ENCODE results near the gene HMCN2.
"Not testable (repeated sequence)": the region's sequence is repeated elsewhere in the genome, so short reads cannot be mapped to it uniquely, and the experiment has no call there.

The HMCN2 gene

GRCh38 chr9:130421154-130421801 lies 155.7 kb downstream of the HMCN2 start:
- DNase-seq = no peak

- no peak for DNase-seq
Observed at GRCh38 chr9:130421802-130422276, 156.3 kb downstream of the HMCN2 start.

- no peak for DNase-seq
Observed at GRCh38 chr9:130422546-130422945, 157.0 kb downstream of the HMCN2 start.

DNA sequence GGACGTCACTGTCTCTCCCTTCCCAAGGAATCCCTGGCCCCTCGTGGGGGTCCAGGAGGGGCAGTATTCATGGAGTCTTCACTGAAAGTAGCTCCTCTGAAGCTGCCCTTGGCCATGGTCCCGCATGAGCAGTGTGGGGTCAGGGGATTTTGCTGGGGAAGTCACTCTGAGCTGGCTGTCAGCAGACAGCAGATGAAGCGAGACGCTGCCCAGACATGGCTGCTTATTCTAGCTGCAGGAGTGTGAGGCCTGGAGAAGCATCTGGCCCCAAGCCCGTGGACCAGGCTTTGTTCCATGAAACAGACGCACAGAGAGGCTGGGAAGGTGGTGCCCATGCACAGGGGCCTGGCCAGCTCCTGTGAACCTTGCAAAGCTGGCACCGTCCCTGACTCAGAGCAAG lies 157.7 kb downstream of the HMCN2 start:
- no peak for DNase-seq

DNA sequence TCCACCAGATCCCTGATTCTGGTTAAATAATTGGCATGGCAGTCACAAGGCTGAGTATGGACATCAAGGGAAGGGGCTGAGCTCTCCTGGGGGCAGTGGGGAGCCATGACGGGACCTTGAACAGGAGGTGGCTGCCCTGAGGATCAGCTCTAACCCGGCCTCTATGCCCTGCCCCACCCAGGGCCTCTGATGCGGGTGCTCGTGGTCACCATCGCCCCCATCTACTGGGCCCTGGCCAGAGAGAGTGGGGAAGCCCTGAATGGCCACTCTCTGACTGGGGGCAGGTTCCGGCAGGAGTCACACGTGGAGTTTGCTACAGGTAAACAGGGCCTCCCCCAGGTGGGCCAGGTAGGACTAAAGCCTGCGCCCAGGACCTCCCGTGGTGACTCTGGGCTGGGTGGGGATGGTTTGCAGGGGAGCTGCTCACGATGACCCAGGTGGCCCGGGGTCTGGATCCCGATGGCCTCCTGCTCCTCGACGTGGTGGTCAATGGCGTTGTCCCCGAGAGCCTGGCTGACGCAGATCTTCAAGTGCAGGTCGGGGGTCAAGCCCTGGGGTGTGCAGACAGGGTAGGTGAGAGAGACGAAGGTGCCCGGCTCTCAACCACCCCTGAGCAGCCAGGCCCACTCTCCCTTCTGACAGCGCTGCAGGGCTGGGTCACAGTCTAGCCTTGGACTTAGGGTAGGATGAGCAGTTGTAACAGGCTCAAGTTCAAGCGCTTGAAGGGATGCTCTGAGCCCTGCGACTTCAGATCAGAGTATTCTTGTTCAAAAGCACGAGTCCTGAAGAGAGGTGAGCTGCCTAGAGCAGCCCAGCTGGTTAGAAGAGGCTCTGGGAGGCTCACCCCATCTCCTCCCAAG lies 159.3 kb downstream of the HMCN2 start:
- no peak for DNase-seq

- DNase-seq = no peak
Observed at GRCh38 chr9:130425741-130426466, 160.3 kb downstream of the HMCN2 start.

- no peak for DNase-seq
Observed at GRCh38 chr9:130426467-130426773, 160.9 kb downstream of the HMCN2 start.

GRCh38 chr9:130426883-130427282 lies 161.3 kb downstream of the HMCN2 start:
- DNase-seq = no peak

DNA sequence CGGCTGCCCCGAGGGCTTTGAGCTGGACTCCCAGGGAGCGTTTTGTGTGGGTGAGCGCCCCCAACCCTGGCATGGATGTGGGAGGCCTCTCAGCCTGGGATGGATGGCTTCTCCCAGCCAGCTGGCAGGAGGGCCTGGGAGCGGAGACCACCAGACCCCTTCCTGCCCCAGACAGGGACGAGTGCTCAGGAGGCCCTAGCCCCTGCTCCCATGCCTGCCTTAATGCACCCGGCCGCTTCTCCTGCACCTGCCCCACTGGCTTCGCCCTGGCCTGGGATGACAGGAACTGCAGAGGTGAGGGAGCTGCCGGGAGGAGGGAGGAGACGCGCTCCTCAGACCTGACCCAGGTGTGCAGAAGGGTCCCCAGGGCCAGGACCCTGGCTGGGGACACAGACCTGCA lies 161.8 kb downstream of the HMCN2 start:
- DNase-seq = no peak

DNA sequence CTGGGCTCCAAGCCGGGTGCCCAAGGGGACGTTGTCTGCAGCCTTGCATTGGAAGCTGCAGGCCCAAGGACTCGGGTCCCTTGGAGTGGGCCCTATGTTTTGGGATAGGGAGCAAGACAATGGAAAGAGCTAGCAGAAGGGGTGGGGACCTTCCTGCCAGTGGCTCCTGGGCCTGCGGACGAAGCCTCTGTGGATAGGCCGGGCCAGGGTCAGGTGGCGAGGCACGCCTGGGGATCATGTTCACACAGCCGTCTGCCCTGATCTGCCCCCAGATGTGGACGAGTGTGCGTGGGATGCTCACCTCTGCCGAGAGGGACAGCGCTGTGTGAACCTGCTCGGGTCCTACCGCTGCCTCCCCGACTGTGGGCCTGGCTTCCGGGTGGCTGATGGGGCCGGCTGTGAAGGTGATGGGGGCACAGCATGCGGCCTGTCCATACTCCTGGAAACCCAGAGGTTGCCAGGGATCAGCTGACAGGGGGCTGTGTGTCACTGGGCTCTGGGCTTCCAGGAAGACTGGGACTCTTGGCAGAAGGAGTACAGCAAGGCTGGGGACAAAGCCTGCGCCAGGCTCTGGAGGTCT lies 162.6 kb downstream of the HMCN2 start:
- no peak for DNase-seq

GRCh38 chr9:130429381-130429780 lies 163.8 kb downstream of the HMCN2 start:
- no peak for DNase-seq

DNA sequence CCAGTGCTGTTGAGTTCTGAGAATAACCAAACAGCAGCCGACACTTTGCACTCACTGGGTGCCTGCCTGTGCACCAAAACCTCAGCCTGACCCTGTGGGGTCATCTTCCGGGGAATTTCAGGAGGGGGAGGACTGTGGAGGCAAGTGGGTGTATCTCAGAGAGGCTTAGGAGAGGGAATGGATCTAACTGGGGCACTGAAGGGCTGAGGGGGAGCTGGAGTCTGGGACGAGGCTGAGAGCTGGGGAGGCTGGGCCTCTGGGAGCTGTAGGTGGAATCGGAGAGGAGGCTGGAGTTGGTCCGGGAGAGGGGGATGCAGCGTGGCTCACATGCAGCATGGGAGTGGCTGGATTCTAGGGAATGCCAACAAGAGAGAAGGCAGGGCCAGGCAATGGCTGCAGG lies 164.3 kb downstream of the HMCN2 start:
- DNase-seq = no peak

DNA sequence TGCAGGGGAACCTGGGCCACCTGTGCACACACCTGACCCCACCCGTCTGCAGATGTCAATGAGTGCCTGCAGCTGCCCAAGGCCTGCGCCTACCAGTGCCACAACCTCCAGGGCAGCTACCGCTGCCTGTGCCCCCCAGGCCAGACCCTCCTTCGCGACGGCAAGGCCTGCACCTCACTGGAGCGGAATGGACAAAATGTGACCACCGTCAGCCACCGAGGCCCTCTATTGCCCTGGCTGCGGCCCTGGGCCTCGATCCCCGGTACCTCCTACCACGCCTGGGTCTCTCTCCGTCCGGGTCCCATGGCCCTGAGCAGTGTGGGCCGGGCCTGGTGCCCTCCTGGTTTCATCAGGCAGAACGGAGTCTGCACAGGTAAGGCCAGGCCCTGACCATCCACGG lies 164.7 kb downstream of the HMCN2 start:
- DNase-seq = no peak

DNA sequence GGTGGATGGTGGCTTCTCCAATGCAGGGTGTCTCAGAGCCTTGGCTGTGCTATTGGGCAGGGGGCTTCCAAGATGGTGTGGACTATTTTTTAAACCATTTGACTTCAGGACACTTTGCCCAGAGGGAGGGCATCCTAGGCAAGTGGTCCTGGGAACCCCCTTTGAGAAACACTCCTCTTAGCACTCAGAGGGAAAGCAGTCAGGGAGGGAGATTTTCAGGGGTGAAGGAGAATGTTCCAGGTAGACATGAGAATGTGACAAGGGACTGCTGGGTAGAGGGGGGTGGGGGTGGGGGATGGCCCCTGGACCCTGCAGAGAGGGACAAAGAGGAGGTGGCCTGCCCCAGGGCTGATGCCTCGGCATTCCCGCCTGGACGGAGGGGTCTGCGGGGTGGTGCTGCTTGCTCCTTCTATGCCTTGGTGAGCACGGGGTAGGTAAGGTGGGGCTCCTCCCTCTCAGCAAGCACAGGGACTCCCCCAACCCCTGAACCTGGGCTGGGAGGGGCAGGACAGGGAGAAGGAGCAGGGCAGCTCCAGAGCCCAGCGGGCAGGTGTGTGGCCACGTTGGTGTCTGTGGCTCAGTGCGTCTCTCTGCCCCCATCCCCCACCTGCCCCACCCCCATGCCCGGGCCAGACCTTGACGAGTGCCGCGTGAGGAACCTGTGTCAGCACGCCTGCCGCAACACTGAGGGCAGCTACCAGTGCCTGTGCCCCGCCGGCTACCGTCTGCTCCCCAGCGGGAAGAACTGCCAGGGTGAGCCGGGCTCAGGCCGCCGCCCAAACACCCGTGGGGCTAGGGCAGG lies 165.4 kb downstream of the HMCN2 start:
- DNase-seq = no peak

DNA sequence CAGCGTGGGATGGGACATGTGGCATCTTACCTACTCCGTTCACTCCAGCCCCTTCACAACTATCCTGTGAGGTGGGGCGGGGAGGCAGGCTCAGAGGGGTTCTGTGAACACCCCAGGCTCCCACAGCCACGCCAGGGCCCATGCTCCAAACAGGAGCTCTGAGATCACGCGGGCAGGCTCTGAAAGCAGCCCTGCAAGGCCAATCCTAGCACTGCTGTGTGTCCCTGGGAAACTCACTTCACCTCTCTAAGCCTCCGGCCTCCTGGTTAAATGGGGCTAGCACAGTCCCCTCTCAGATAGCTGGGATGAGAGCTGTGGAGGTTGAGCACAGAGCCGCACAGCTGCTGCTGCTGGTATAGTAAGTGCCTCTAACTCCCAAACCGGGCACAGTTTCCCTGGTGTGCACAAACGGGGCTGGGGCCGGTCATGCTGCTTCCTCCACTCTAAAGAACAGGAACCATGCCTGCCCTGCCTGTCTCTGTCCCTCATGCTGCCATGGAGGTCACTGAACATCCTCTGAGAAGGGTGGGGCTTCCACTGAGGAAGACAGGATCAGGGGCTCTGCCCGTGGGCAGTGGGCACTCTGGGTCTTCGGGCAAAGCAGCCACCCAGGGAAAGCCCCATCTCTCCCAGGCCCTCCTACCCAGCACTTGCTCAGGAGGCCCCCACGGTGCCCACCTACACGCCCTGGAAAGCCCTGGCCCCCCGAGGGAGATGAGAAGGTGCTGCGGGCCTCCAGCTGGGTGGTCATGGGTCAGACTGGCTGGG lies 166.2 kb downstream of the HMCN2 start:
- DNase-seq = no peak

GRCh38 chr9:130432362-130432761 lies 166.8 kb downstream of the HMCN2 start:
- no peak for DNase-seq

GRCh38 chr9:130432796-130433167 lies 167.2 kb downstream of the HMCN2 start:
- DNase-seq = no peak

GRCh38 chr9:130433168-130433946 lies 167.8 kb downstream of the HMCN2 start:
- peak; percentile 30 for DNase-seq

GRCh38 chr9:130433947-130434262 lies 168.3 kb downstream of the HMCN2 start:
- no peak for DNase-seq

- DNase-seq = not testable (repeated sequence)
Observed at GRCh38 chr9:130434656-130435055, 169.1 kb downstream of the HMCN2 start.
